GM18873 (cell line): ENCODE results near the gene AK1.

ENCODE experiments used
- ATAC-seq: cut with Tn5 transposase; IDR thresholded peaks from one replicate; pipeline ENCODE4 v1.9.1; 2021; ENCODE audit warnings: mild to moderate bottlenecking, moderate library complexity, moderate number of reproducible peaks; ENCODE audit not compliant: unreplicated experiment, low FRiP score

The AK1 gene

DNA sequence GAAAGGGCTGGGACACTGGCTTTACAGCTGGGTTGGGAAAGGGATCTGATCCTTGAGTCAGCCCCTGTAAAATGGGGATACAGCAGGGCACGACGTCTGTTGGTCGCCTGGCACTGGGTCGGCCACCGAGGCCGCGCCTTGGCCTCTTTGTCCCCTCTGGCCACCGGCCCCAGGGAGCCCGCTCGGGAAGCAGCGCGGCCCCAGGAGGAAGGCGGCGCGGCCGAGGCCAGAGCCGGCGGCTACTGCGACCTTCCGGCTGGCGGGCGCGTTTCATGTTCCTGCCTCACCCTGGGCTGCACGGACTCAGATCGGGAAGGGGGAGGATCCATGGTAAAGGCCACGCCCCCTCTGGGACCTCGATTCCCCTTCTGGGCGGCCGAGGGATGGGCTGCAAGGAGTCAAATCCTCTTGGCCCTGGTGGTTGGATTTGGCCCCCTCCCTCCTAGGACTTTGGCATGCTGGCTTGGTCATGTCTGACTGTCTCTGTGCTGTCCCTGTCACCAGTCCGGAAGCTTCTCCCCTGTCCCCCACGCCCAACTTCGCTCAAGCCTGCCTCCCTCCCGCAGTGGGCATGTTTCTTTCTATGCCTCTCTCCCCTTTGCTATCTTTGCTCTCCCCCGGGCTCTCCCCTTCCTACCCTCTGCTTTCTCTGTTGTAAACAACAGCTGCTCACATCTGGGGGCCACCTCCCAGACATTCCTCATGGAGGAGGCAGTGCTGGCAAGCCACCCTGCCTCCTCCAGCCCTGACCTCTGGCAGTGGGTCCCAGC lies 49.0 kb downstream of the AK1 start:
- no peak for ATAC-seq

GRCh38 chr9:127826253-127826913 lies 51.1 kb downstream of the AK1 start:
- no peak for ATAC-seq

GRCh38 chr9:127825319-127826051 lies 52.0 kb downstream of the AK1 start:
- ATAC-seq: no peak

- no peak for ATAC-seq
Measured at GRCh38 chr9:127822108-127822507, 55.4 kb downstream of the AK1 start.

DNA sequence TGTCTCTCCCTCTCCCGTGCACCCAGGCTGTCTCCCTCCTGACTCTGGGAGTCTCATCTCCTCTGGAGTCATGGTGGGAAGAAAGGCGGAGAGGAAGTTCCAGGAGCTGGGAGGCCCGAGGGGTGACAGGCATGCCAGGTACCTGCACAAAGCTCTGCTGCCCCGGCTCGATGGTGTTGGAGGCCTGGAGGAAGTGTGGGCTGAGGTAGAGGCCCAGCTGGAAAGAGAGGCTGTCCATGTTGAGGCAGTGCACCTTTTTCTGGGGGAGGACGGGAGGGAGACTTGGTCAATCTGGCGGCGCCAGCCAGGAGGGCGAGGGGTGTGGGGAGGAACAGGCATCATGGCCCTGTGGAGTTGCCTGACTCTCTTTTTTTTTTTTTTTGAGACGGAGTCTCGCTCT lies 58.9 kb downstream of the AK1 start:
- no peak for ATAC-seq

GRCh38 chr9:127817881-127818434 lies 59.5 kb downstream of the AK1 start:
- no peak for ATAC-seq

GRCh38 chr9:127816728-127817127 lies 60.7 kb downstream of the AK1 start:
- ATAC-seq: no peak
